GM12878 (cell line): Measurements from ENCODE around the gene TTLL11. TPM values are rescaled to one million over a fixed set of nuclear protein-coding genes. Genes with fewer than 3 reads are reported as not detected.

ENCODE experiments used
- ATAC-seq: fragments of 200-7000 bp; cut with Tn5 transposase; 3 replicates; pipeline ENCODE4 v1.9.1; 2020; ENCODE audit warnings: mild to moderate bottlenecking, moderate library complexity
- BruUV-seq: library from RNA; stranded (reverse); fragments of 400-500 nt; replicated peaks from 2 replicates; lab custom pipeline; 2021; lab: Mats Ljungman, UMichigan
- CTCF ChIA-PET: fragments of 300-600 bp; sonication (Branson Sonifier 250); formaldehyde crosslinking; extraction: SDS; loops from one replicate; lab custom pipeline; 2021; ENCODE audit warnings: inconsistent platforms; lab: Yijun Ruan, JAX
- POLR2A ChIA-PET: fragments of 350-600 bp; formaldehyde crosslinking; extraction: SDS; loops from one replicate; lab custom pipeline; 2021; ENCODE audit warnings: inconsistent platforms; lab: Charles Lee
- RAD21 ChIA-PET: fragments of 300-600 bp; sonication (Branson Sonifier 250); formaldehyde crosslinking; loops from one replicate; lab custom pipeline; 2023; ENCODE audit warnings: antibody characterized with exemption; ENCODE audit not compliant: unreplicated experiment; lab: Charles Lee
- SMC1A ChIA-PET: fragments of 300-600 bp; sonication (Branson Sonifier 250); formaldehyde crosslinking; loops from one replicate; lab custom pipeline; 2023; ENCODE audit not compliant: unreplicated experiment, uncharacterized antibody; lab: Charles Lee
- DNase-seq: peaks from one replicate; pipeline ENCODE4 v3.0.0-alpha.2; 2011; ENCODE audit warnings: low read depth, low spot score
- FAIRE-seq: peaks from 3 replicates; lab custom pipeline; 2011; peaks lifted over from hg19 to GRCh38; lab: Jason Lieb, UNC
- H2AFZ ChIP-seq: 2 replicates; pipeline ENCODE4 v1.6.0; 2011; ENCODE audit warnings: low read depth, low read length, control low read depth; ENCODE audit not compliant: control insufficient read depth
- H3K27ac ChIP-seq: 2 replicates; pipeline ENCODE4 v1.5.1; 2011; ENCODE audit warnings: control low read depth; ENCODE audit not compliant: control insufficient read depth, insufficient read depth
- H3K27me3 ChIP-seq, 2 experiments: replicated peaks in 1 of 2; 2 replicates each; pipeline versions ENCODE4 v1.6.0 to v1.6.1; 2011; ENCODE audit warnings: low read length in 1 of 2; ENCODE audit not compliant: control insufficient read depth in 2 of 2, insufficient read depth in 2 of 2
- H3K36me3 ChIP-seq, 2 experiments: 2 replicates each; pipeline ENCODE4 v1.5.1; 2011; ENCODE audit warnings: low read length in 1 of 2; ENCODE audit not compliant: control insufficient read depth in 2 of 2, insufficient read depth in 2 of 2
- H3K4me1 ChIP-seq: 2 replicates; pipeline ENCODE4 v1.6.1; 2011; ENCODE audit warnings: mild to moderate bottlenecking, low read length, moderate library complexity, mixed read lengths; ENCODE audit not compliant: control insufficient read depth, insufficient read depth
- H3K4me2 ChIP-seq: 2 replicates; pipeline ENCODE4 v1.6.0; 2011; ENCODE audit warnings: control low read depth; ENCODE audit not compliant: control insufficient read depth, insufficient read depth
- H3K4me3 ChIP-seq: fragments of 200-600 bp; sonication (generic); 2 replicates; pipeline ENCODE4 v1.5.1; 2016
- H3K79me2 ChIP-seq: 2 replicates; pipeline ENCODE4 v1.6.0; 2011; ENCODE audit warnings: low read length; ENCODE audit not compliant: control insufficient read depth, insufficient read depth
- H3K9ac ChIP-seq: 2 replicates; pipeline ENCODE4 v1.8.0; 2011; ENCODE audit warnings: low read length, control low read depth, mixed read lengths; ENCODE audit not compliant: control insufficient read depth, insufficient read depth
- H3K9me3 ChIP-seq: replicated peaks from 3 replicates; pipeline ENCODE4 v1.5.1; 2011; ENCODE audit warnings: mild to moderate bottlenecking, low read length; ENCODE audit not compliant: control insufficient read depth, insufficient read depth
- H4K20me1 ChIP-seq: 2 replicates; pipeline ENCODE4 v1.6.0; 2011; ENCODE audit not compliant: control insufficient read depth, insufficient read depth
- ATF7 ChIP-seq: fragments of 450-650 bp; IDR thresholded peaks from 2 replicates; pipeline ENCODE4 v1.6.1; 2016; ENCODE audit warnings: low read depth, mild to moderate bottlenecking
- BMI1 ChIP-seq: fragments of 450-650 bp; IDR thresholded peaks from 2 replicates; pipeline ENCODE4 v1.6.1; 2016; ENCODE audit warnings: mild to moderate bottlenecking, moderate library complexity, borderline replicate concordance
- HDAC2 ChIP-seq: fragments of 200-600 bp; sonication (generic); IDR thresholded peaks from 2 replicates; pipeline ENCODE4 v1.6.1; 2017
- KLF5 ChIP-seq: fragments of 450-650 bp; IDR thresholded peaks from 2 replicates; pipeline ENCODE4 v1.6.1; 2014; ENCODE audit warnings: mild to moderate bottlenecking; ENCODE audit not compliant: partially characterized antibody
- NFXL1 ChIP-seq: fragments of 450-650 bp; IDR thresholded peaks from 2 replicates; pipeline ENCODE4 v1.6.1; 2017; ENCODE audit warnings: antibody characterized with exemption, mild to moderate bottlenecking, borderline replicate concordance
- PAX8 ChIP-seq: fragments of 450-650 bp; IDR thresholded peaks from 2 replicates; pipeline ENCODE4 v1.6.1; 2017; ENCODE audit warnings: mild to moderate bottlenecking, moderate library complexity
- RB1 ChIP-seq: fragments of 450-650 bp; formaldehyde crosslinking; IDR thresholded peaks from 2 replicates; pipeline ENCODE4 v1.6.1; 2017; ENCODE audit warnings: mild to moderate bottlenecking, borderline replicate concordance
- RELB ChIP-seq: fragments of 450-650 bp; IDR thresholded peaks from 2 replicates; pipeline ENCODE4 v1.6.1; 2017; ENCODE audit warnings: low read depth, mild to moderate bottlenecking, moderate library complexity
- REST ChIP-seq: IDR thresholded peaks from 2 replicates; pipeline ENCODE4 v1.6.1; 2012; ENCODE audit warnings: mild to moderate bottlenecking, low read depth, low read length
- TCF7 ChIP-seq: IDR thresholded peaks from 2 replicates; pipeline ENCODE4 v1.6.1; 2014; ENCODE audit warnings: antibody characterized with exemption, borderline replicate concordance
- WGBS: methylation state at CpG from one replicate; pipeline ENCODE4 v1.1.6; 2016; ENCODE audit warnings: low lambda C conversion rate; ENCODE audit not compliant: insufficient replicate concordance, insufficient coverage; ENCODE audit errors: missing lambda C conversion rate; 5-methylcytosine and 5-hydroxymethylcytosine counted together
- in situ Hi-C: fragments of 300-500 bp; cut with MboI; formaldehyde crosslinking; loops from 9 replicates; pipeline ENCODE4 v1.14.3; 2018; ENCODE audit warnings: mixed read lengths
- intact Hi-C: fragments of 100-400 bp; cut with micrococcal nuclease; formaldehyde crosslinking; loops from one replicate; pipeline ENCODE4 v1.14.2; 2022; ENCODE audit not compliant: unreplicated experiment
- polyA plus RNA-seq, 11 experiments: library from polyadenylated mRNA; depleted of rRNA in 4 of 11; unstranded in 6 of 11; stranded (reverse) in 5 of 11; fragments of >200 nt; fragmentation: Nextera tagmentation in 4 of 11; fragmentation: Illumina TruSeq in 1 of 11; extraction: Ambion mirVana in 4 of 11; extraction: Trizol in 1 of 11; gene quantifications; 1 replicate in 1 of 11; 2 replicates in 10 of 11; pipeline versions ENCODE4 v1.2.1 to v1.2.3, GENCODE V29; 2011 to 2016; ENCODE audit warnings: inconsistent platforms in 2 of 11, missing spikeins in 2 of 11, low read depth in 1 of 11
- total RNA-seq, 4 experiments: library from RNA; depleted of rRNA in 3 of 4; stranded (reverse); fragments of >200 nt in 3 of 4; fragmentation: Illumina TruSeq in 1 of 4; extraction: Trizol in 1 of 4; gene quantifications; 2 replicates each; pipeline versions ENCODE4 v1.2.1 to v1.2.3, GENCODE V29; 2013 to 2021
- TF ChIP-seq, protein P1 (sequence below): IDR thresholded peaks from 2 replicates; pipeline ENCODE4 v1.6.1; 2012; ENCODE audit warnings: low read length, inconsistent platforms
- TF ChIP-seq, protein P2 (sequence below): fragments of 450-650 bp; IDR thresholded peaks from 2 replicates; pipeline ENCODE4 v1.6.1; 2017; ENCODE audit warnings: mild to moderate bottlenecking, low read depth, inconsistent platforms; ENCODE audit not compliant: poor library complexity, severe bottlenecking
- TF ChIP-seq, protein P3 (sequence below): fragments of 450-650 bp; formaldehyde crosslinking; IDR thresholded peaks from 2 replicates; pipeline ENCODE4 v1.4.0; 2022; ENCODE audit warnings: mild to moderate bottlenecking, moderate library complexity

The TTLL11 gene
- total and polyA plus RNA-seq, 10 of the 15 experiments (the other 5 are each of a cell fraction or from before 2014, with no cell fraction given) = 1.2 to 3.7 (median 2.9) TPM

GRCh38 chr9:121989010-121989409 is 104.1 kb downstream of the TTLL11 start:
- intact Hi-C loops = no loop called here
- Histone ChIP-seq H3K4me2 (no peak overlapping the region), H3K9me3 (no peaks in the 10 kb centered on the region), H4K20me1 (no peaks in the 10 kb centered on the region; the same call in 1 of the 2 replicates), H3K9ac (no peak overlapping the region), H3K27ac (no peak overlapping the region), H3K4me3 (no peak overlapping the region), H3K27me3 (no peaks in the 10 kb centered on the region), H2AFZ (no peak overlapping the region), H3K79me2 (no peaks in the 10 kb centered on the region), H3K36me3 (no peaks in the 10 kb centered on the region), H3K4me1 (no peaks in the 10 kb centered on the region)
- DNase-seq (no peak), ATAC-seq (no peak), FAIRE-seq (no peak)
- no TSS peak for BruUV-seq
- POLR2A ChIA-PET = no interaction called here
- RAD21 ChIA-PET = no interaction called here
- in situ Hi-C loops = no loop called here
- SMC1A ChIA-PET = no interaction called here
- 84% methylated on average over 13 of the region's 13 CpGs for WGBS
- CTCF ChIA-PET = interaction anchor here (0.7 to 3.0 kb wide), 3 partner anchors 301 to 1232 kb away, joined by 3 to 15 read pairs (median 7); no protein-coding TSS in a partner anchor
- TF ChIP-seq, protein P1, sequence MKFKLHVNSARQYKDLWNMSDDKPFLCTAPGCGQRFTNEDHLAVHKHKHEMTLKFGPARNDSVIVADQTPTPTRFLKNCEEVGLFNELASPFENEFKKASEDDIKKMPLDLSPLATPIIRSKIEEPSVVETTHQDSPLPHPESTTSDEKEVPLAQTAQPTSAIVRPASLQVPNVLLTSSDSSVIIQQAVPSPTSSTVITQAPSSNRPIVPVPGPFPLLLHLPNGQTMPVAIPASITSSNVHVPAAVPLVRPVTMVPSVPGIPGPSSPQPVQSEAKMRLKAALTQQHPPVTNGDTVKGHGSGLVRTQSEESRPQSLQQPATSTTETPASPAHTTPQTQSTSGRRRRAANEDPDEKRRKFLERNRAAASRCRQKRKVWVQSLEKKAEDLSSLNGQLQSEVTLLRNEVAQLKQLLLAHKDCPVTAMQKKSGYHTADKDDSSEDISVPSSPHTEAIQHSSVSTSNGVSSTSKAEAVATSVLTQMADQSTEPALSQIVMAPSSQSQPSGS = no peak
- TF ChIP-seq, protein P2, sequence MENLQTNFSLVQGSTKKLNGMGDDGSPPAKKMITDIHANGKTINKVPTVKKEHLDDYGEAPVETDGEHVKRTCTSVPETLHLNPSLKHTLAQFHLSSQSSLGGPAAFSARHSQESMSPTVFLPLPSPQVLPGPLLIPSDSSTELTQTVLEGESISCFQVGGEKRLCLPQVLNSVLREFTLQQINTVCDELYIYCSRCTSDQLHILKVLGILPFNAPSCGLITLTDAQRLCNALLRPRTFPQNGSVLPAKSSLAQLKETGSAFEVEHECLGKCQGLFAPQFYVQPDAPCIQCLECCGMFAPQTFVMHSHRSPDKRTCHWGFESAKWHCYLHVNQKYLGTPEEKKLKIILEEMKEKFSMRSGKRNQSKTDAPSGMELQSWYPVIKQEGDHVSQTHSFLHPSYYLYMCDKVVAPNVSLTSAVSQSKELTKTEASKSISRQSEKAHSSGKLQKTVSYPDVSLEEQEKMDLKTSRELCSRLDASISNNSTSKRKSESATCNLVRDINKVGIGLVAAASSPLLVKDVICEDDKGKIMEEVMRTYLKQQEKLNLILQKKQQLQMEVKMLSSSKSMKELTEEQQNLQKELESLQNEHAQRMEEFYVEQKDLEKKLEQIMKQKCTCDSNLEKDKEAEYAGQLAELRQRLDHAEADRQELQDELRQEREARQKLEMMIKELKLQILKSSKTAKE = no peak
- TF ChIP-seq REST (no peak), TCF7 (no peak), KLF5 (no peak), RB1 (no peak), BMI1 (no peak), RELB (no peak), PAX8 (no peak), HDAC2 (no peak), ATF7 (no peak), NFXL1 (no peak)
- TF ChIP-seq, protein P3, sequence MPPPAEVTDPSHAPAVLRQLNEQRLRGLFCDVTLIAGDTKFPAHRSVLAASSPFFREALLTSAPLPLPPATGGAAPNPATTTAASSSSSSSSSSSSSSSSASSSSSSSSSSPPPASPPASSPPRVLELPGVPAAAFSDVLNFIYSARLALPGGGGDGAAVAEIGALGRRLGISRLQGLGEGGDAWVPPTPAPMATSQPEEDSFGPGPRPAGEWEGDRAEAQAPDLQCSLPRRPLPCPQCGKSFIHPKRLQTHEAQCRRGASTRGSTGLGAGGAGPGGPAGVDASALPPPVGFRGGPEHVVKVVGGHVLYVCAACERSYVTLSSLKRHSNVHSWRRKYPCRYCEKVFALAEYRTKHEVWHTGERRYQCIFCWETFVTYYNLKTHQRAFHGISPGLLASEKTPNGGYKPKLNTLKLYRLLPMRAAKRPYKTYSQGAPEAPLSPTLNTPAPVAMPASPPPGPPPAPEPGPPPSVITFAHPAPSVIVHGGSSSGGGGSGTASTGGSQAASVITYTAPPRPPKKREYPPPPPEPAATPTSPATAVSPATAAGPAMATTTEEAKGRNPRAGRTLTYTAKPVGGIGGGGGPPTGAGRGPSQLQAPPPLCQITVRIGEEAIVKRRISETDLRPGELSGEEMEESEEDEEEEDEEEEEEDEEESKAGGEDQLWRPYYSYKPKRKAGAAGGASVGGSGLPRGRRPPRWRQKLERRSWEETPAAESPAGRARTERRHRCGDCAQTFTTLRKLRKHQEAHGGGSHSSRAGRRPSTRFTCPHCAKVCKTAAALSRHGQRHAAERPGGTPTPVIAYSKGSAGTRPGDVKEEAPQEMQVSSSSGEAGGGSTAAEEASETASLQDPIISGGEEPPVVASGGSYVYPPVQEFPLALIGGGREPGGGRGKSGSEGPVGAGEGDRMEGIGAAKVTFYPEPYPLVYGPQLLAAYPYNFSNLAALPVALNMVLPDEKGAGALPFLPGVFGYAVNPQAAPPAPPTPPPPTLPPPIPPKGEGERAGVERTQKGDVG (CRISPR knock-in tag) = no peak
